Activated naive CD8-positive, alpha-beta T cell treated with anti-CD3 and anti-CD28 coated beads, Interleukin-2, amount 50 U/mL, for 16 hours (primary cell): ENCODE results near the gene CMIP.

Experiments used
- DNase-seq: peaks from one replicate; pipeline ENCODE4 v3.0.0-alpha.2; 2020; ENCODE audit warnings: low read depth, low spot score

CMIP gene

DNA sequence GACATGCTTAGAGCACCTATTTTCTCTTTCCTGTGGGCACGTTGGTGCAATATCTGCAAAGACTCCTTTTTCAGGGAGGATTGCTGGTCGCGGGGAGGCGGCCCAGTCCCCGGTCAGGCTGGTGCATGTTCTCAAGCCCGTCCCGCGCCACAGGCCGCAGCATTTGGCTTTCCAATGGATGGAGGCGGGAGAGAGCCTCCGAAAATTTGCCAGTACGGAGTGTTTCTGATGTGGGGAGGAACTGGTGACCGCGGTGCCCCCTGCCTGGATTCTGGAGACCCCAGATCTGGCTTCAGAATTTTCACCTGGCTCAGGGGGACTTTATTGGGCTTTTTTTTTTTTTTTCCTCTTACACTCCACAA, 2.3 kb downstream of the CMIP start:
- no peak for DNase-seq

- DNase-seq = no peak
Measured at GRCh38 chr16:81447383-81448101, 2.9 kb downstream of the CMIP start.

GRCh38 chr16:81448154-81449131, 3.8 kb downstream of the CMIP start:
- DNase-seq = no peak

GRCh38 chr16:81449241-81449640, 4.6 kb downstream of the CMIP start:
- no peak for DNase-seq

DNA sequence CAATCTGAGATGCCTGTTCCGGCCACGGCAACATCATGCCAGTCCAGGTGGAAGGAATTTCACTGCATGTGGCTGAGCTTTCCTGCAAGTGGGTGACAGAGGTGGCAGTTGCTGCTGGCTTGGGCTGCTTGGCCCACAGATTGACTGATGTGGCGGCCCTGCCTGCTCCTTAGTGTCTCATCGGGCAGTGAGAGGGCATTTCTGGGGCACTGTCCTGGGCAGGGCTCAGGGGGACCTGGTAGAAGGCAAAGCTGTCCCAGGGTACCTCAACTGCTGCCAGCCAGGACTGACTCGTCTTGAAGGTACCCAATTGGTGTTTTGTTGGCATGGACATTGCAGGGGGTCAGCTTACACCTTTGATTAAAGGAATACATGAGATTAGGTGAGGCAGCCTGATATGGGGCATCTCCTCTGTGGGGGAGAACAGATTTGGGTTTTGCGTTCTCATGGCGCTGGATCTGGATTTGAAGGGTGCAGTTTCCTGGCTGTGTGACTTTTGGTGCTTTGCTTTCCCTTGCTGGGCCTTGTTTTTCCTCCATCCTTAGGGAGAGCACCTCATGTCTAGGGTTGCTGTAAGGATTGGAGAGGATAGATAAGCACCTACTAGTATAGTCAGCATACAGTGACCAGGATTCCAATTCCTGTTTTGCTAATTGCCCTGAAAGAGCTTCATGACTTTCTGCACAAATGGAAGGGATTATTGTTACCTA, 5.4 kb downstream of the CMIP start:
- no peak for DNase-seq

DNA sequence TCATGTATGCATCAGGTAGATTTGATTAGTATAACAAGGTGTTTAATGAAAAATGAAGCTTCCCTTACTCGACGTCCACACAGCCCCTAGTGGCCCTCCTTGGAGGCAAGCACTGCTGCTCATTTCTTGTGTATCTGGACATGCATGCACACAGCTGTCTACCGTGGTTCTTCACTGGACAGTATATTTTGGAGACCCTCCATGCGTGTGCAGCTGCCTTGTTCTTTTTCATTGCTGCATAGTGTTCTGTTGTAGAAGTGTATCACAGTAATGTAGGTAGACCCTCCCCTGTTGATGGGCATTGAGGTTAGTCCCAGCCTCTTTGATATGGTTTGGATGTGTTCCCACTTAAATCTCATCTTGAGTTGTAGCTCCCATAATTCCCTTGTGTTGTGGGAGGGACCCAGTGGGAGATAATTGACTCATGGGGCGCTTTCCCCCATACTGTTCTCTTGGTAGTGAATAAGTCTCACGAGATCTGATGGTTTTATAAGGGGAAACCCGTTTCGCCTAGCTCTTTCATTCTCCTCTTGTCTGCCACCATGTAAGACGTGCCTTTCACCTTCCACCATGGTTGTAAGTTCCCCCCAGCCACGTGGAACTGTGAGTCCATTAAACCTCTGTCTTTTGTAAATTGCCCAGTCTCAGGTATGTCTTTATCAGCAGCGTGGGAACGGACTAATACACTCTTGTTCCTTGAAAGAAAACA, 6.3 kb downstream of the CMIP start:
- DNase-seq = no peak

DNA sequence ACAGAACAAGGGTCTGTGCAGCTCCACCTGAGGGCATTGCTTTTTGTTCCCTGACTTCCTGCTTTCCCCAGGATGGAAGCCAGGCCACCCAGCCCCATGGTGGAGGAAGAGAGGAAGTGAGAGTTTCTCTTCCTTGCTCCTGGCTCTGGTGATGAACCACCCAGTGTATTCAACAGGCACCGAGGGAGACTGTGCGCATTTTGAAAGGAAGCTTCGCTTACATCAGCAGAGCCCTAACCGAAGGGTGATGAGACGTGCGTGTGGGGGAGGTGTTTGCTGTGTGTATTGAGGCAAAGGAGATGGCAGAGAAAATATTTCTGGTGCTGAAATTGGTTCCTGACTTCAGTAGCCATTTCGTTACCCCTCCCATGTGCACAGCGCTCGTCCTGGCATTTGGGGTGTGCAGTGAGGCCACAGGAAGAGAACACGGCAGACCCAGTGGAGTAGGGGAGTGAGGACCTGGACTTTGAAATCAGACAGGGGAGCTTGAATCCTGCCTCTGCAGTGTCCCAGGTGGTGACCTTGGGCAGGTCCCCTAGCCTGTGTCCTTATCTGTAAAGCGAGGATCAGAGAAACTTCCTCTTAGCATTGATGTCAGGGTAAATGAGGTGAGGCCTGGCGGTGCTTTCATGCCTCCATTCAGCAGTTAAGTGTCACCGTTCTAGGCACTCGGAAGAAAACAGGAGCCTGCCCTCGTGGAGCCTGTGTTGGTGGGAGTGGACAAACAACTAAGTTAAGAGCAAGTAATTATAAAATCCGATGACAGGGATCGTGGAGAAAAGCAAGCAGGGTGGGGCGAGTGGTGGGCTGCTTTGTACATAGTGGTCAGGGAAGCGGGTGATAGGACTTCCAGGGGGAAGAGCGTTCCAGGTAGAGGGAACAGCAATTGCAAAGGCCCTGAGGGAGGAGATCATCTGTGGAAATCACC, 7.4 kb downstream of the CMIP start:
- DNase-seq = no peak

GRCh38 chr16:81453091-81453728, 8.6 kb downstream of the CMIP start:
- no peak for DNase-seq

GRCh38 chr16:81454044-81454443, 9.4 kb downstream of the CMIP start:
- no peak for DNase-seq

GRCh38 chr16:81455006-81455405, 10.4 kb downstream of the CMIP start:
- DNase-seq = no peak

GRCh38 chr16:81455720-81456494, 11.3 kb downstream of the CMIP start:
- DNase-seq = no peak

DNA sequence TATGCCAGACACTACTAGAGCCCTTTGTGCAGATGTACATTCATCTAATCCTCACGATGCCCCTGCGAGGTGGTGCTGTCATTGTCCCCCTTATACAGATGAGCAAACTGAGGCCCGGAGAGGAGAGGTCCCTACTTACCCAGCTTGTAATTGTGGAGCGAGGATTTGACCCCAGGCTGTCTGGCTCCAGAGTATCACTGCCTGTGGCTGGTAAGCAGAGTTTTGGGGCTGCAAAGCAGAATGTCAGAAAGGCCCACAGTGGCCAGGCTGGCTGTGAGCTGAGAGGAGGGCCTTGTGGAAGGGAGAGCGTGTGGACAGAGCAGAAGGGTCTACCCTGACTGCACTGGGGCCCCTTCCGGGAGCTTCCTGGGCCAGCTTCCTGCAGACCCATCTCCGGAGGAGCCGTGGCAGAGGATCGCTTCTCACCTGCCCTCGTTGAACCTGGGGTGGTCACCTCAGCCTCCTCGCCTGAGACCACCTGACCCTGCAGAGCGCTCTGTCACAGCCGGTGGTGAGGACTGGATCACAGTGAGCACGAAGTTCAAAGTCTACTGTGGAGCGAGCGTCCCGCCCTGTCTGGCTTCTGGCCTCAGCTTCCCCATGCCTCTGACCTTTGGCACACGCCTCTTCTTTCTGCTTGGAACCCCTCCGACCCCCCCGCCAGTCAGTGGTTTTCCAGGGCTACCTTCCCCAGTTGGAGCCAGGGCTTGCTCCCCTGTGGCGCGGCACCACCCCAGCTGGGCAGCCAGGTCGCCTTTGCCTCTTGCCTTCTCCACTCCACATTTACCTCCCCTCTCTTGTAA, 12.1 kb downstream of the CMIP start:
- DNase-seq = no peak

DNA sequence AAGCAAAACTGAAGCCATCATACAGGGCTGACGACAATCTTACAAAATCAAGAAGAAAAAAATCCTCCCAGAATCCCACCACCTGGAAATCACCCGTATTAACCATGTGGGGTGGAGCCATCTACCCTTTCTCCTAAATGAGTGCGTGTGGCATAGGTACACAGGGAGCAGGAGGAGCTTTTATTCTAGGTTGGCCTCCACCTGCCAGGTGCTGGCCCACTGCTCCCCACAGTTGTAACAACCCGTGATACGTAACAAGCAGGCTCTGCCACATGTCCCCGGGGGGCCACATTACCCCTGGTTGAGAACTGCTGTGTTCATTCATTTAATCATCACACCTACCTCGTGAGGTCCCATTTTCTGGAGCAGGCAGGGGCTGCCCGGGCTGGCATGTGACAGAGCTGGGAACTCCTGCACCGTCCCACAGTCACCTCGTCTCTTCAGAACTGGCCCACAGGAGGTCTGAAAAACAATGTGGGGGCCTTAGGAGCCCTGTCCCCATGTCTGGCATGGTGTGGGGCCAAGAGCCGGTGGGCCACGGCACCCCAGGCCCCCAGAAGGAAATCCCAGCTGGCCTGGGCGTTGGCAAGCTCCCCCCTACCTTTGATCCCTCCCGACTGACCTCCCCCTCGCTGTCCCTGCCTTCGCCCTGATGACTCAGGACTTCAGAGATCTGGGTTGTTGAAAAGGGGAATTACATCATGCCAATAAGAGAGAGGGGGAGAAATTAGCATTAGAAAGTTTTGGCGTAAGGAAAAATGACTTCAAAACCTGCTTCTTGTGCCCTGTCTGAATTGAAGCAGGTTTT, 12.9 kb downstream of the CMIP start:
- DNase-seq = no peak

DNA sequence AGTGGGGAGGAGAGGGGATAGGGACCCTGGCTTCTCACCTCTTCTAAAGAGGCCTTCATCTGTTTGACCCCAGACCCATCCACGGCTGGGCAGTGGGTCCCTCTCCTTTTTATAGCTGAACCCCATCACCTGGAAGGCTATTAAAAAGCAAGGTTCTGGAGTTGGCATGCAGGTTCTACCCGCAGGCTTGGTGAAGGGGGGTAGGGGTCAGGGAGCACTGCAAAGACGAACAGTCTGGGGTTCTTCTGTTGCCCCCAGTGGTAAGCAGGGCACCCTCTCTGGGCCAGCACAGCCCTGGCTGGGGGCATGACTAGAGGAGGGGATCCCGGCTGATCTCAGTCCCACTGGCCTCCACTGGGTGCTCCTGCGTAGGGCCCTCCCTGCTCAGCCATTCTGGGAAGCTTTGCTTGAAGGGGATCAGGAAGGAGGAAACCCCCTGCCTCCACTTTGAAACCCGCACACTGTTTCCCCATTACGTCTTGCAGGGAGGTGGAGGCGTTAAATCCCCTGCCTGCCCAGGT, 13.6 kb downstream of the CMIP start:
- no peak for DNase-seq

DNA sequence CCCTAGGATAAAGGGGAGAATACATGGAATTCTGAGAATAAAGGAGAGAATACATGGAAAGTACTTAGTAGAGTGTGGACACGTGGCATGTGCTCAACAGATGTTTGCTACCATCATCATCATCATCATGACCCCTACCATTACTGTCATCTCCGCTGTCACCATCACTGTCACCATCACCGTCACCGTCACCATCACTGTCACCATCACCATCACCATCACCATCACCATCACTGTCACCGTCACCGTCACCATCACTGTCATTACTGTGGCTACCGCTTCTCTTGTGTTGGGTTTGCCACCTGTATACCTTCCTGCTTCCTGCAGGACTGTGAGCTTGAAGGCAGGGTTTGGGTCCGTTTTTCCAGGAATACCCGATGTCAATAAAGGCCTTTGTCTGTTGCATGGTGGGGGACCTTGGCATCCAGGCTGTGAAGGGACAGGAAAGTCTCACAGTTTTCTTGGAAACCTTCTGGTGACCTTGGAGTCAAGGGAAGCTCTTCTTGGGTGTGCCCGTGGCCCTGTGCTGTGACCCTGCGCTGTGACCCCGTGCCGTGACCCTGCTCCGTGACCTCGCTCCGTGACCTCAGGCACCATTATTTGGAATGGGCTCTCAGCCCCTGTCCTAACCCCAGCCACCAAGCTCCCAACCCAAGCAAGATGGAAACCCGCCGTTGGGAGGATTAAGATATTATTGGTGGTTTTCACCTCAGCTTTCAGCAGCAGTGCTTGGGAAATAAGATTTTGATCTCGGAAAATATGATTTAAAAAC, 14.4 kb downstream of the CMIP start:
- DNase-seq = no peak

DNA sequence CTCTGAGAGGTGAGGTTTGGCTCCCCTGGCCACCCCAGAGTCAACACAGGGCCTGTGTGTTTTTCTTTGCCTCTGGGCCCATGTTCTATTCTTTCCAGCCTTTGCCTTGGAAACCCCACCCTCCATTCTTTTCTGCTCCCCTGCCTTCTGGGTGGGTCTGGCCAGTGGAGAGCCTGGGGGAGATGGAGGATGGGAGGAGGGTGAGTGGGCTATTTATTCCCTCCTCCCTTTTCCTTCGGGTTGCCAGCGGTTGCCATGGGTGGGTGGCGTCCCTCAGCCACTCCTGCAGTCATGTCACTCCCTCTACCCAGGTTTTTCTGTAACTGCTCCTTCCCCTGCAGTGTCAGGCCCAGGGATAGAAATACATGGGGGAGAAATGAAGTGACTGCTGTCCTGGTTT, 15.5 kb downstream of the CMIP start:
- DNase-seq = no peak

DNA sequence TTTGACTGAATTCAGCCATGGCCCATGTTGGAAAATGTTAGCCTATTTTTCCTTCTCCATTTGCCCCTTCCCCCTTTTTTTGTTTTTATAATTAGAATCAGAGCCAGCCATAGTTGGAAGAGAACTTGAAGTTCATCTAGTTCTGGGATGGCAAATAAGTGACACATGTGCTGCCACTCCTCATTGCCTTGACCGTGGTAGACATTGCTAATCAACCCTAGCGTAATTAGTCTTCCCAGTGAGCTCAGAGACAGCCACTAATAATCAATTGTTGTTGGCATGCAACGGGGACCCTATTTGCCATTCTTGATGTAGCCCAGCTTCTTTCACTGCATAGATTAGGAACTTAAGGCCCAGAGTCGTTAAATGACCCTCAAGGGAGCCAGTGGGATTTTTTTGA, 16.6 kb downstream of the CMIP start:
- no peak for DNase-seq
